NCI-H345 (cell line): ENCODE data around the gene PIGR.
A peak's percentile ranks its signal among the peaks of the same experiment; 100 is the strongest.

Source experiments
- DNase-seq: peaks from one replicate; lab custom pipeline; 2025; lab: John Stamatoyannopoulos, UW

The PIGR gene

GRCh38 chr1:206909161-206909882, 36.9 kb downstream of the PIGR start:
- peak; percentile 80 for DNase-seq

DNA sequence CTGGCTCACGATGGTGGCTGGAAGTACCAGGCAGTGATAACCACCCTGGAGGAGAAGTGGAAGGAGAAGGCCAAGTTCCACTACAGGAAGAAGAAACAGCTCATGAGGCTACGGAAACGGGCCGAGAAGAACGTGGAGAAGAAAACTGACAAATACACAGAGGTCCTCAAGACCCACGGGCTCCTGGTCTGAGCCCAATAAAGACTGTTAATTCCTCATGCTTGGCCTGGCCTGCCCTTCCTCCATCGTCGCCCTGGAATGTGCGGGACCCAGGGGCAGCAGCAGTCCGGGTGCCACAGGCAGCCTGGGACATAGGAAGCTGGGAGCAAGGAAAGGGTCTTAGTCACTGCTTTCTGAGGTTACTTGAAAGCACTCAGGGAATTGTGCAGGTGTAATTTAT, 38.2 kb downstream of the PIGR start:
- no peak for DNase-seq

- DNase-seq, result no peak
These were observed 38.8 kb downstream of the PIGR start for GRCh38 chr1:206907304-206907991.

DNA sequence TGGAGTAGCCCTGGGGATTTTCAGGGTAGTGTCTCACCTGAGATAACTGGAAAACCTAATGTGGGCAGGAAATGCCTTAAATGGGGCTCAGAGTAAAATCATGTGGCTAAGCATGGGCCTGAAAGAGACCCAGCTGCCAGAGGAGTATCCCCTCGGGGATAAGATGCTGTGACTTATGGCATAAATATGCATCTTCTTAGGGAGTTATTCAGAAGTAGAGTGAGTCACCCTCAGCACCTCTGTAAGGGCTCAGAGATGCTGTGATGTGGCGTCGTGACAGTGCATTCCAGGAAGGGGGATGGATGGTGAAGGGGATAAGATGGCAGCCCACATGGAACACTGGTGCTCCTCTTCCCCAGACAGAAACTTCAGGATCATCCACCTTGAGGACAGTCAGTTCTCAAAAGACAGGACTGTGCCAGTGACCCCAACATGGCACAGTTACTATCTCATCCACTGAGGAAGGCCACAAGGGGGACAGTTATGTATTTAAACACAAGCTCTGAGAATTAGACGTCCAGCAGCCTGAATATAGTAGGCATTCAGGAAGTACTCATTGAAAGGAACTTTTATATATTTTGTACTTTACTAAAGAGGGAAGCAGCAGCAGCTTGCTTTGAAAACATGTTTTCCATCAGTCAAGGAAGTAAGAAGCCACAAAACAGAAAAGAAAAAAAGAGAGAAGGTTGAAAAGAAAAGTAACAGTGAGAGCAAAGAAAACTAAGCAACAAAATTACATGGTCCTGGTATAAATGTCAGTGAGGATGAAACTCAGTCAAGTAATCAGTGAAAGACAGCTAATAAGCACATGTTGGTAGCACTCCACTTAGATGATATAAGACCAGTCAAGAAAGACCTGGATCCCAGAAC, 40.7 kb downstream of the PIGR start:
- DNase-seq, result no peak

- no peak for DNase-seq
These were observed 41.7 kb downstream of the PIGR start for GRCh38 chr1:206904423-206905142.

GRCh38 chr1:206903687-206904086, 42.6 kb downstream of the PIGR start:
- DNase-seq, result no peak

- no peak for DNase-seq
These were observed 43.6 kb downstream of the PIGR start for GRCh38 chr1:206902702-206903101.

GRCh38 chr1:206901944-206902343, 44.3 kb downstream of the PIGR start:
- no peak for DNase-seq

- DNase-seq, result no peak
These were observed 46.1 kb downstream of the PIGR start for GRCh38 chr1:206900149-206900548.

GRCh38 chr1:206899717-206900116, 46.5 kb downstream of the PIGR start:
- DNase-seq, result no peak

DNA sequence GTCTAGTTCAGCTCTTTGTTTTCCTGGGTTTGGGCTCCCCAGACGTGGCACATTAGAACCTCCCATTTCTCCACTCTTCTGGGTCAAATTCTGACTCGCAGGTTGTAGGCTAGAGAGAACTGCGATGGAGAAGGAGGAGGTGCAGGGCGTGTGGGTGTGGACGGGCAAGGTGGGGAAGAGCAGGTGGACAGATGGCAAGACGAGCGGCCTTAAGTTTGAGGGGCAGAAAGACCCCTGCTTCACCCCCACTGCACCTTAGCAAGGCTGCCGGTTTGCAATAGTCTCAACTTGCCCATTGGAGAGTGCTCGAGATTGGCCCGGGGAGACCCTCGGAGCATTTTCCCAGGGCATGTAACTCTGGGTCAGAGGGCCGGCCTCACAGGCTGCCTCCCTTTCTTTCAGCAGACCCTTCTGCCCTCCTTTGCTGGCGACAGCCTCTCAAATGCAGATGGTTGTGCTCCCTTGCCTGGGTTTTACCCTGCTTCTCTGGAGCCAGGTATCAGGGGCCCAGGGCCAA, 47.3 kb downstream of the PIGR start:
- no peak for DNase-seq

DNA sequence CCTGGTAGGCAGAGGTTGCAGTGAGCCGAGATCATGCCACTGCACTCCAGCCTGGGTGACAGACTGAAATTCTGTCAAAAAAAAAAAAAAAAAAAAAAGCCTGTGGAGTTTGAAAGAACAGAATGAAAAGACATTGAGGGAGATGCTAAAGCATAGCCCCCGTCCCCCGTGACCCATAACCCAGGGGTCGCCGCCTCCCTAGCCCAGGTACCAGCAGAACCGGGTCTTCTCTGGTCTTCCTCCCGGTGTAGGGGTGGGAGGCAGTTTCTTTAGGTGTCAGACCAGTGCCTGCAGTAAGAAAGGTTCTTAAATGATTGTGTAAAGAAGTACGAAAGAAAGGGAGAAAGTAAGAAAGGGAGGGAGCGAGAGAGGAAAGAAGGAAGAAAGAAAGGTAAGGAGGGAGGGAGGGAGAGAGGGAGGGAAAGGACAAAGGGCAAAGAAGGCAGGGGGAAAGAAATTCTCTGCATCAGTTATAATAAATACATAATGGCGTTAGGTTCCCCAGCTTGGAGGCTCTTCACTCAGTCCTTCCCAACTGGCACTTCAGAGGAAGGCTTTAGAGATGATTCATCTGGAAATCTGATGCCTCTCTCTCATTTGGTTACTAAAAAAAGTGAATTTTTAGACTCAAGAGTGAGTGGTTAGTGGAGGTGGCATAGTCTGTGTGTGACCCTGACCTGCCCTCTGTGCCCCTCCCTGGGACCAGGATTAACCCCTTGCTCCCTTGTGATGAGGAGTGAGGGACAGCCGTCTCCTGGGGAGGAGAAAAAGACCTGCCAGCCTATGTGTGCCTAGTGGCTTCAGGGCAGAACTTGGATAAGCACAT, 48.0 kb downstream of the PIGR start:
- DNase-seq, result no peak

DNA sequence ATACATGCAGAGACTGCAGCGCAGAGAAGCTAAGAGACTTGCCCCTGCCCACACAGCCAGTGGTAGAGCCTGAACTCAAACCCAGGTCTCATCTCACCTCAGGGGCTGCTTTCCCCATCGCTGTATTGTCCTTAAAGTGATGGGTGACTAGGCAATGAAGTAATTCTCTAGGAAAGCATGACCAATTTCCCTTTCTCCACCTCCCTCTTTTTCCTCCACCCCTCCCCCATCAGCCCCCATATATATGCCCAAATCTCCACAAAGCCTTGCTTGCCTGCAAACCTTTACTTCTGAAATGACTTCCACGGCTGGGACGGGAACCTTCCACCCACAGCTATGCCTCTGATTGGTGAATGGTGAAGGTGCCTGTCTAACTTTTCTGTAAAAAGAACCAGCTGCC, 49.1 kb downstream of the PIGR start, which contains the start of gene IL24:
IL24 (plus strand) TSS at position 269 of the 400 bp plus-strand sequence. CDS start 390 bp downstream, outside the sequence.
- no peak for DNase-seq

DNA sequence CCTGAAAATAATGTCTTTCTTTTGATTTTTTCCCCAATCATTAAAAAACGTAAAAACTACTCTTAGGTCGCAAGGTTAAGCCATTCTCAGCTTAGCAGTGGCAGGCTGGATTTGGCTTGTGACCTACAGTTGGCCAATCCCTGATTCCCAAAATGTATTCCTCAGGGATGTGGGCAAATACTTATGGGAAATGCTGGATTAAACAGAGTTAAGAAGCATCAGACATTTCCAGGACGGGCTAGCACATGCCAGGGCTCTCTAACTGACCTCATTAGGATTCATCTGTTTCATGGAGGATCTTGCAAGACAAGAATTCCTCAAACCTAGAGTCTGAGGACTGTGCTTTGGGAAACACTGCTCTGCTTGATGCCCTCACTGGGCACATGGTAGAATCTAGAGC, 50.0 kb downstream of the PIGR start:
- no peak for DNase-seq

DNA sequence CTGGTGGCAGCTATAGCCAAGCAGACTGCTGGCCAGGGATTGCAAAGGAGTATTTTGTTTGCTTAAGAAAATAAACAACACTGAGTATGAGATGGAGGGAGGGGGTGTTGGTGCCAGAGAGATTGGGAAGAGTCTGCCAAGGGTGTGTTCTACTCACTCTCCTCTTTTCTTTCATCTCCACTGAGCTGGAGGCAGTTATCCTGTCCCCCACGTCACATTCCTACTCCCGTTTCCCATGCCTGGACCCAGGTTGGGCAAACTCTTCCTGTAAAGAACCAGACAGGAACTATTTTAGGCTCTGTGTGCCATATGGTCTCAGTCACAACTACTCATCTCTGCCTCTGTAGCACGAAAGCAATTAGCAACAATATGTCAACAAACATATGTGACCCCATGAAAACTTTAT, 50.4 kb downstream of the PIGR start:
- peak; percentile 58 for DNase-seq

DNA sequence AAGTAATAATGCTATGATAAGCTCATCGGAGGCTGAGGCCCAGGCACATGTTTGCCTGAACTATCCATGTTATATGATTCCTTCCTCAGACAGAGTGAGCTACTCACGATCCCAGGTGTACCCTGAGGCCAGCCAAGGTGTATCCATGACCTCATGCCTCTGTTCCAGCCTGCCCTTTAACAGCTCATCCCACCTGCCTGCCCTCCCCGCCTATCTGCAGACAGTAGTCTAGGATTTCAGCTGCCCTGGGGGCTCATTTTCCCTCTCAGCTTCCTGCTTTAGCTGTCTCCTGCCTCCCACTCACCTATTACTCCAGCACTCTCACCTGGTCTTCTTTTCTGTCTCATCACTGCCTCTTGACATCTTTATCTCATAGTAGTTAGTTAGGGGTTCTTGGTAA, 50.9 kb downstream of the PIGR start:
- DNase-seq, result peak; percentile 70

- no peak for DNase-seq
These were observed 52.9 kb downstream of the PIGR start for GRCh38 chr1:206893380-206893779.

DNA sequence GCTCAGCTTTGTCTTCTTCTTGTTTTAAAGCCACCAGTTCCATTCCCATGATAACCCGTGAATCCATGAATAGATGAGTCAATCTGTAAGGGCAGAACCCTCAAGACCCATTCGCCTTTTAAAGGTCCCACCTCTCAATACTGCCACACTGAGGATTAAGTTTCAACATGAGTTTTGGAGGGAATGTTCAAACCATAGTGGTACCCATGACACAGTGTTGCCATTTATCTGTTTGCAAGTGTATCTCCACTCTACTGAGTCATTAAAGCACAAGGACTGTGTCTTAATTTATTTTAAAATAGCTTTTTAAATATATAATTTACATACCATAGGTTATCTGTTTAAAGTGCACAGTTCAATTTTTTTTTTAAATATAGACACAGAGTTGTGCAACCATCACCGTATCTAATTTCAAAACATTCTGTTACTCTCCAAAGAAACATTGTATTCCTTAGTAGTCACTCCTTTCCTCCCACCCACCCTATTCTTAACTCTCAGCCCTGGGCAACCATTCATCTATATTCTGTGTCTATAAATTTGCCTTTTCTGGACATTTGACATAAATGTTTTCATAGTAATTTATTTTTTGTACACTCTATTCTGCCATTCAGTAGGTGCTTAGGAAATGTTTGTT, 53.8 kb downstream of the PIGR start:
- no peak for DNase-seq

DNA sequence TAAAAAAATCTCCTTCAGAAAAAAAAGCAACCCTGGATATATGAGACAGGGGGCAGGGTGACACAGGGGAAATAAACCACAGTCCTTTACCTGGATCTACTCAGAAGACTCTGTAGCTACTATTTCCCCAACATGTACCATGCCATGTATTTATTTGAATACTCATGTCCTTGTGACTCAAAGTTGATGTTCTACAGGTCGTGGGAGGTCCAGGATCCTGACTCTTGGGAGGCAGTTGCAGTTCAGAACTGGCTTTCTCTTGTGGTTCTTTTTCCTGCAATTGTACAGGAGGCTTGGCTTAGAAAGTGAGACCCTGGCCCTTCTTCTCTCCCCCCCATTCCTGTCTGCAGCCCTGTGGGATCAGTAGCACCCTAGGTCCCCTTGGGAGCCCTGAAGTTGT, 54.9 kb downstream of the PIGR start:
- no peak for DNase-seq
